Uterus (tissue), 4 donors: ENCODE measurements around the gene SMAD6. TPM values are rescaled to one million over a fixed set of nuclear protein-coding genes. Genes with fewer than 3 reads are reported as not detected.

ENCODE experiments used
- DNase-seq, 2 donors: peaks; one replicate each; pipeline ENCODE4 v3.0.0-alpha.2; 2019 to 2020
- H3K27ac ChIP-seq, 2 donors: fragments of 200-600 bp; sonication (generic); 1 replicate in 1 of 2; 2 replicates in 1 of 2; pipeline ENCODE4 v1.5.1; 2016 to 2018
- H3K27me3 ChIP-seq, 2 donors: fragments of 200-600 bp; sonication (generic); one replicate each; pipeline ENCODE4 v1.5.1; 2018 to 2019; ENCODE audit warnings: control low read depth in 1 of 2
- H3K36me3 ChIP-seq, 2 donors: fragments of 200-600 bp; sonication (generic); one replicate each; pipeline ENCODE4 v1.5.1; 2019; ENCODE audit warnings: control low read depth in 1 of 2
- H3K4me1 ChIP-seq, 2 donors: fragments of 200-600 bp; sonication (generic); one replicate each; pipeline ENCODE4 v1.5.1; 2018 to 2019; ENCODE audit warnings: control low read depth in 1 of 2
- H3K4me3 ChIP-seq, 2 donors: fragments of 200-600 bp; sonication (generic); 1 replicate in 1 of 2; 2 replicates in 1 of 2; pipeline ENCODE4 v1.5.1; 2018 to 2019; ENCODE audit warnings: mild to moderate bottlenecking in 1 of 2
- H3K9me3 ChIP-seq, 2 donors: fragments of 200-600 bp; sonication (generic); one replicate each; pipeline ENCODE4 v1.5.1; 2019; ENCODE audit warnings: control low read depth in 1 of 2
- CTCF ChIP-seq, 4 experiments: fragments of 200-600 bp in 2 of 4; fragments of 450-650 bp in 2 of 4; sonication (generic) in 2 of 4; IDR thresholded peaks; one replicate each; pipeline ENCODE4 v1.5.1; 2016 to 2019; ENCODE audit warnings: antibody characterized with exemption in 4 of 4, mild to moderate bottlenecking in 2 of 4, moderate library complexity in 1 of 4
- POLR2A ChIP-seq, 2 donors: fragments of 450-650 bp; IDR thresholded peaks; one replicate each; pipeline ENCODE4 v1.6.1; 2016; ENCODE audit warnings: antibody characterized with exemption in 2 of 2, mild to moderate bottlenecking in 1 of 2, moderate library complexity in 1 of 2
- intact Hi-C: fragments of 100-400 bp; cut with DNase I; formaldehyde crosslinking; loops from one replicate; pipeline ENCODE4 v1.15.1; 2023; ENCODE audit warnings: low total_unique reads
- total RNA-seq, 4 donors: library from RNA; depleted of rRNA in 3 of 4; stranded (reverse); fragments of >200 nt in 3 of 4; gene quantifications; one replicate each; pipeline versions ENCODE4 v1.1.0 to v1.2.4, GENCODE V29; 2014 to 2023
- donor health status: DM: yes; HTN: yes; CAD: no.

SMAD6 gene
- total RNA-seq, 4 donors from 2014 or later: 9.4 to 30.1 (median 19.1) TPM

- intact Hi-C loops: no loop called here
- H3K36me3 ChIP-seq: no peaks in the 10 kb centered on the region
- no peaks in the 10 kb centered on the region for H3K9me3 ChIP-seq
- H3K4me3 ChIP-seq: no peak overlapping the region
- no peak for DNase-seq
- H3K4me1 ChIP-seq: peaks cover 0 to 4% of the 10 kb centered on the region in 2 donors
- peak overlapping the region; percentile 41 to 42 for H3K27ac ChIP-seq
- TF ChIP-seq CTCF (IDR thresholded peaks at IDR 0.05) (no peak), POLR2A (IDR thresholded peaks at IDR 0.05) (no peak)
- no peaks in the 10 kb centered on the region for H3K27me3 ChIP-seq
These were observed 13.2 kb downstream of the SMAD6 start for GRCh38 chr15:66715181-66715624.

- H3K36me3 ChIP-seq: no peaks in the 10 kb centered on the region
- peak overlapping the region; percentile 41 to 42 for H3K27ac ChIP-seq
- DNase-seq: no peak
- peaks cover 0 to 4% of the 10 kb centered on the region in 2 donors for H3K4me1 ChIP-seq
- no peaks in the 10 kb centered on the region for H3K27me3 ChIP-seq
- TF ChIP-seq POLR2A (IDR thresholded peaks at IDR 0.05): no peak
- TF ChIP-seq CTCF (IDR thresholded peaks at IDR 0.05): no peak
- H3K4me3 ChIP-seq: no peak overlapping the region
- no peaks in the 10 kb centered on the region for H3K9me3 ChIP-seq
- intact Hi-C loops: no loop called here
These were observed 14.0 kb downstream of the SMAD6 start for GRCh38 chr15:66715720-66716655.

GRCh38 chr15:66716656-66717020 is 14.6 kb downstream of the SMAD6 start:
- TF ChIP-seq POLR2A (IDR thresholded peaks at IDR 0.05) (no peak), CTCF (IDR thresholded peaks at IDR 0.05) (no peak)
- Histone ChIP-seq H3K27ac (peak overlapping the region in 1 of 2 donors; percentile 13), H3K4me3 (no peak overlapping the region), H3K36me3 (no peaks in the 10 kb centered on the region), H3K9me3 (no peaks in the 10 kb centered on the region), H3K4me1 (peaks cover 0 to 4% of the 10 kb centered on the region in 2 donors), H3K27me3 (no peaks in the 10 kb centered on the region)
- DNase-seq: no peak
- intact Hi-C loops: no loop called here

- Histone ChIP-seq H3K4me1 (peaks cover 0 to 4% of the 10 kb centered on the region in 2 donors), H3K27ac (no peak overlapping the region)
These were observed 16.4 kb downstream of the SMAD6 start for GRCh38 chr15:66718220-66718988.

More at GRCh38 chr15:66718220-66718988, 16.4 kb downstream of the SMAD6 start:
- no peak overlapping the region for H3K4me3 ChIP-seq
- TF ChIP-seq CTCF (IDR thresholded peaks at IDR 0.05) (no peak), POLR2A (IDR thresholded peaks at IDR 0.05) (no peak)
- intact Hi-C loops: no loop called here
- DNase-seq: no peak
- H3K9me3 ChIP-seq: no peaks in the 10 kb centered on the region
- no peaks in the 10 kb centered on the region for H3K27me3 ChIP-seq
- H3K36me3 ChIP-seq: no peaks in the 10 kb centered on the region
